Astrocyte of the cerebellum (primary cell): ENCODE data around the gene KRTAP6-1.

Experiments used
- DNase-seq: peaks from one replicate; pipeline ENCODE4 v3.0.0-alpha.2; 2011; ENCODE audit warnings: low read depth
- H3K4me3 ChIP-seq: 2 replicates; pipeline ENCODE4 v1.5.1; 2011; ENCODE audit warnings: mild to moderate bottlenecking, low read depth, low read length, moderate library complexity
- in situ Hi-C: cut with HindIII; loops from 2 replicates; pipeline ENCODE4 v1.10.0; 2017; ENCODE audit warnings: low sequenced_read_pairs
- TF ChIP-seq, protein P1 (sequence below): IDR thresholded peaks from 2 replicates; pipeline ENCODE4 v1.5.1; 2012; ENCODE audit warnings: low read length, low read depth, moderate library complexity, mild to moderate bottlenecking; ENCODE audit errors: missing control alignments

The KRTAP6-1 gene, protein sequence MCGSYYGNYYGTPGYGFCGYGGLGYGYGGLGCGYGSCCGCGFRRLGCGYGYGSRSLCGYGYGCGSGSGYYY

DNA sequence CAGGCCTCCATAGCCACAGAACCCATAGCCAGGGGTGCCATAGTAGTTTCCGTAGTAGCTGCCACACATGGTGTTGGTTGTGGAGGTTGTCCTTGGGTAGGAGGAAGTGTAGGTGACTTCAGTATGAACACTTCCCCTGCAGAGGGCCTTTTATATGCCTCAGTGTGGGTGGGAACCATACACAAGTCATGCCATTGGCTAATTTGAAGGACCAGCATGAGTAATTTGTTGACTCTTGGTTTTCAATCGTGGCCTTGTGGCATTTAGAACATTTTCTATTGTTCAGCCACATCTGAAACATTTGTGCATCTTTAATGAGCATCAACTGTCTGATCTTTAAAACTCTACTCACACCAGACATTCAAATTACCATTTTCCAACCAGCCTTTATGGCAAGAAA is at the start of gene KRTAP6-1:
Gene KRTAP6-1, minus strand, starts transcription at position 95 of the 400 bp plus-strand sequence. Its CDS starts 26 bp downstream, at position 69.
- no peak within 1 kb of the TSS for H3K4me3 ChIP-seq
- no peak for DNase-seq
- in situ Hi-C loops: no loop called here
- TF ChIP-seq, protein P1, sequence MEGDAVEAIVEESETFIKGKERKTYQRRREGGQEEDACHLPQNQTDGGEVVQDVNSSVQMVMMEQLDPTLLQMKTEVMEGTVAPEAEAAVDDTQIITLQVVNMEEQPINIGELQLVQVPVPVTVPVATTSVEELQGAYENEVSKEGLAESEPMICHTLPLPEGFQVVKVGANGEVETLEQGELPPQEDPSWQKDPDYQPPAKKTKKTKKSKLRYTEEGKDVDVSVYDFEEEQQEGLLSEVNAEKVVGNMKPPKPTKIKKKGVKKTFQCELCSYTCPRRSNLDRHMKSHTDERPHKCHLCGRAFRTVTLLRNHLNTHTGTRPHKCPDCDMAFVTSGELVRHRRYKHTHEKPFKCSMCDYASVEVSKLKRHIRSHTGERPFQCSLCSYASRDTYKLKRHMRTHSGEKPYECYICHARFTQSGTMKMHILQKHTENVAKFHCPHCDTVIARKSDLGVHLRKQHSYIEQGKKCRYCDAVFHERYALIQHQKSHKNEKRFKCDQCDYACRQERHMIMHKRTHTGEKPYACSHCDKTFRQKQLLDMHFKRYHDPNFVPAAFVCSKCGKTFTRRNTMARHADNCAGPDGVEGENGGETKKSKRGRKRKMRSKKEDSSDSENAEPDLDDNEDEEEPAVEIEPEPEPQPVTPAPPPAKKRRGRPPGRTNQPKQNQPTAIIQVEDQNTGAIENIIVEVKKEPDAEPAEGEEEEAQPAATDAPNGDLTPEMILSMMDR: no peak

DNA sequence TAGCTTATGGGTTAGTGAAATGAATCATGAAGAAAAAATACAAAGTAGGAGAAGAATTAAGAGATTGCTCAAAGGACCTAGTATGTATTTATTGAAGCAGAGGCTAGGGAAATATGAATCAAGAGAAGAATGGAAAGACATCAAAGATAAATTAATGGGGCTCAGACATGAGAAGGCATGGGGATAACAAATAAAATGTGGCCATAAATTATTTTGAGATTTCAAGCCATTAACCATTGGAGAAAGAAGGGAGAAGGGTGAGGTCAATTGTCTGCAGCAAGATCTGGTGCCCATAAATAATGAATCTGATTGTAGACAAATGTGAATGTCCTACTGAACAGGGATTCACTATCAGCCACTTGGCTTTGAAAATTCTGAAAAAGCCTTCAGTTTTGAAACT is 39.2 kb upstream of the KRTAP6-1 start:
- TF ChIP-seq, protein P1: no peak
- in situ Hi-C loops: no loop called here
- no peak for DNase-seq
- no peak overlapping the region for H3K4me3 ChIP-seq

DNA sequence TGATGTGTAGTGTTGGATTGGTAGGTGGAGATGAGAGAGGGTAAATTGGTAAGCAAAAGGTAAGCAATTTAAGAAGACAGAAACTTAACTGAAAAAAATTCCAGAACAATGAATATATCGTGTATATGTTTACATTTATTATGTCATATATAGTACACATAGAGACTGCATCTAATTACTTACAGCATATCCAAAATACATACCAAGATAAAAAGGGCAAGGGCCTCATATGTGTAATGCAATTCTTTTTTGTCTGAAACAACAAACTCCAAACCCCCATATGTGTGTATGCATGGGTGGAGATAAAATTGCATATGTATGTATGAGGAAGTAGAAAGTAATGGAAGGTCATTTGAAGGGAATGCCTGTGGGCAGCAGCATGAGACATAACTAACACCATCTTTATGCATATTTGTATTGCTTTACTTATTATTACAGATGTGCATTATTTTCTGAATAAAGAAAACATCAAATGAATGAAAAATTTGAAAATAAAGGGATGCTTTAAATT is 33.2 kb upstream of the KRTAP6-1 start:
- TF ChIP-seq, protein P1: no peak
- in situ Hi-C loops: no loop called here
- no peak for DNase-seq
- no peak overlapping the region for H3K4me3 ChIP-seq

DNA sequence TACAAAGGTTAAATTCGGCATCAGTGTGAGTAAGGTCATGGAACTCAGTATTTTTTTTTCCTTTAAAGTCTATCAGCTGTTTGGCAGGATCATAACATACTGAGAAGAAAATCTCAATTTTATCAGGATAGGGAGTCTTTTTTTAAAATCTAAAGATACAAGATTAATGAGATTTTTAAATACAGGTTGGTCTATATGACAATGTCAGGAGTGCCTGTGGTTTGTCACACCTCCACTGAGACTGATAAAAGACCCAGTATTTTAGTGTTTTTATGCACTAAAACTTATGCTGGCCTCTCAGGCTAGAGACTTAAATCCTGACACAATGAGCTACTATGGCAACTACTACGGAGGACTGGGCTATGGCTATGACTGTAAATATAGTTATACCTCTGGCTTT is 28.8 kb upstream of the KRTAP6-1 start, which contains the start of gene KRTAP20-3:
Gene KRTAP20-3, plus strand, starts transcription at position 301 of the 400 bp plus-strand sequence.
- TF ChIP-seq, protein P1: no peak
- in situ Hi-C loops: no loop called here
- no peak for DNase-seq
- no peak within 1 kb of the TSS for H3K4me3 ChIP-seq

DNA sequence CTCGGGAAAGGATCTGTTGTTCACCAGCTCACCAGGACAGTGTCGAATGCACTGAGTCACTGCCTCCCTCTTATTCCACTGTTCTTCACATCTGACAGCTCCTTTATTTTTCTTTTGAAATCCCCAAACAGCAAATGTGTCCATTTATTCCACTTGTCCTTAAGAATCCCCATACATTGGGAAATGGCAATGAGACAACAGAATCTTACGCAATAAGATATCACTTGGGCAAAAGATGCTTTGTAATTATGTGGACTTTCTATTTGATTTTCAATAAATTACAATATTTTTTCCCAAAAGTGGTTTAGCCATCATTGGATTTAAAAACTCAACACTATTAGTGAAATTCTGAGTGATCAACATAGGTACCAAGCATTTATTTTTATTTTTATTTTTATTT is 25.0 kb upstream of the KRTAP6-1 start:
- no peak for DNase-seq
- TF ChIP-seq, protein P1: no peak
- in situ Hi-C loops: no loop called here
- no peak overlapping the region for H3K4me3 ChIP-seq

DNA sequence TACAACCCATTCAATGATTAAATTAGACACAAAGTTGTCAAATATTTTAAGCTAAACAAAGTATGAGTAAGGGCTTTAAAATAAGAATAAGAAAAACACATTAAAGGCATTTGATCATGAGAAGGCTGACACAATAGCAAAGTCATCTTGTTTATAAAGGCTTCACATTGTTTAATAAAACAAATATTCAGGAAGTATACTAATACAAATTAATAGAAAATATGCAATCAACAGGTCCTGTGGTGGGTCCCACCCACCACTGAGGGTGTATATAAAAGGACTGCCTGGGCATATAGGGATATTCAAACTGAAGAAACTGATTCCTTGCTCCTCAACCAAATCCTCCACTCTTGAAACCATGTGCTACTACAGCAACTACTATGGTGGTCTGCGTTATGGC is 21.2 kb upstream of the KRTAP6-1 start, which contains the start of gene KRTAP20-2:
Gene KRTAP20-2, plus strand, starts transcription at position 301 of the 400 bp plus-strand sequence. Its CDS starts 58 bp downstream, at position 359.
- in situ Hi-C loops: no loop called here
- DNase-seq: no peak
- TF ChIP-seq, protein P1: no peak
- H3K4me3 ChIP-seq: no peak within 1 kb of the TSS
